GM18499 (cell line): ENCODE results near the gene PLPP6.
A peak's percentile ranks its signal among the peaks of the same experiment; 100 is the strongest.
"Not testable (repeated sequence)": the region's sequence is repeated elsewhere in the genome, so short reads cannot be mapped to it uniquely, and the experiment has no call there.

Experiments
- ATAC-seq: cut with Tn5 transposase; IDR thresholded peaks from one replicate; pipeline ENCODE4 v1.9.1; 2021; ENCODE audit warnings: moderate number of reproducible peaks; ENCODE audit not compliant: insufficient read depth, unreplicated experiment

Gene PLPP6

GRCh38 chr9:4662108-4662988, at the start of gene PLPP6:
Gene PLPP6, plus strand, starts transcription at chr9:4662294. Its CDS starts 82 bp downstream, at chr9:4662376.
- peak; percentile 60 for ATAC-seq

GRCh38 chr9:4614627-4615026, 47.5 kb upstream of the PLPP6 start:
- no peak for ATAC-seq

- ATAC-seq: no peak
Measured at GRCh38 chr9:4615251-4615650, 46.8 kb upstream of the PLPP6 start.

- ATAC-seq: no peak
Measured at GRCh38 chr9:4615778-4616177, 46.3 kb upstream of the PLPP6 start.

- no peak for ATAC-seq
Measured at GRCh38 chr9:4617752-4618151, 44.3 kb upstream of the PLPP6 start.

- ATAC-seq: no peak
Measured at GRCh38 chr9:4618700-4619099, 43.4 kb upstream of the PLPP6 start.

- no peak for ATAC-seq
Measured at GRCh38 chr9:4620057-4620765, 41.9 kb upstream of the PLPP6 start.

- no peak for ATAC-seq
Measured at GRCh38 chr9:4620881-4621555, 41.1 kb upstream of the PLPP6 start.

GRCh38 chr9:4622016-4622415, 40.1 kb upstream of the PLPP6 start:
- ATAC-seq: no peak

- no peak for ATAC-seq
Measured at GRCh38 chr9:4630836-4631235, 31.3 kb upstream of the PLPP6 start.

GRCh38 chr9:4638968-4639367, 23.1 kb upstream of the PLPP6 start:
- ATAC-seq: no peak

GRCh38 chr9:4639420-4639819, 22.7 kb upstream of the PLPP6 start:
- ATAC-seq: no peak

GRCh38 chr9:4640027-4640426, 22.1 kb upstream of the PLPP6 start:
- ATAC-seq: no peak

GRCh38 chr9:4642351-4642750, 19.7 kb upstream of the PLPP6 start:
- no peak for ATAC-seq

GRCh38 chr9:4654084-4654483, 8.0 kb upstream of the PLPP6 start:
- ATAC-seq: no peak

- no peak for ATAC-seq
Measured at GRCh38 chr9:4654538-4654937, 7.6 kb upstream of the PLPP6 start.

GRCh38 chr9:4656196-4656595, 5.9 kb upstream of the PLPP6 start:
- ATAC-seq: not testable (repeated sequence)

GRCh38 chr9:4656621-4657020, 5.5 kb upstream of the PLPP6 start:
- ATAC-seq: no peak

- ATAC-seq: no peak
Measured at GRCh38 chr9:4657426-4658159, 4.5 kb upstream of the PLPP6 start.

- ATAC-seq: not testable (repeated sequence)
Measured at GRCh38 chr9:4660665-4661064, 1.4 kb upstream of the PLPP6 start.
